ENCODE results near the gene ATP13A2.

DNA sequence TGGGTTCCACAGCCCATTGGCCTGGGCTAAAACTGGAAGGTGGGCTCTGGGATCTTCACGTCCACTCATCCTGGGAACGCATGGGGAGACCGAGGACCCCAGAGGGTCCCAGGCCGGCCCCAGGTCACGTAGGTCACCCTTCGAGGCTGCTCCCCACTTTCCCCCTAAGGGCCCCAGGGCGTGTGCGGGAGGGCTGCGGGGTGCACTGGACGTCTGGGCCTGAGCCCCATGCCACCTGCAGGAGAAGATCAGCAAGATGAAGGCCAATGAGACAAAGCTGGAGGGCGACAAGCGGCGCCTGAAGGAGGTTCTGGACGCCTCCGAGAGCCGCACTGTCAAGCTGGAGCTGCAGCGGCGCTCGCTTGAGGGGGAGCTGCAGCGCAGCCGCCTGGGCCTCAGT is 43.8 kb downstream of the ATP13A2 start:
- TF ChIP-seq EZH2 (IDR thresholded peaks at IDR 0.05; ENCODE audit: insufficient read depth, poor library complexity, severe bottlenecking) (no peak), EZH2phosphoT487 (IDR thresholded peaks at IDR 0.05; ENCODE audit: insufficient read depth, low read depth) (no peak)
